ENCODE measurements around the gene SUSD1. TPM values are rescaled to one million over a fixed set of nuclear protein-coding genes. Genes with fewer than 3 reads are reported as not detected.

The SUSD1 gene
- total RNA-seq, 3 donors from 2014 or later = 6.4 to 17.3 (median 13.1) TPM

DNA sequence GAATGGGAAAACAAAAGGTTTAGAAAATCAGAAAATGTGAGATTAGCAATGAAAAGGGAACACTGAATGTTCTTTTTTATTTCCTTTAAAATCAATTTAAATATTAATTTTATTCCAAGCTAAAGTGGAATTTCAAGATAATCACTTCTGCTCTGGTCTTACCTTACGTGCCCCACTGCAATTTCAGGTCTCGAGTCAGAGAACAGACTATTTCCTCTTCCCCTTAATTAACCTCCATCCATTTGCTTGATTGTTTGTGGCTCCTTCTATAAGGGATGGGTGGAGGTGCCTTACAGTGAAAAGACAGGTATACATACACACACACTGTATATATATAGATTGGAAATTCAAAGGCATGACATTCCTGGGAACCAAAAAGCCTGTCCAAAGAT, 137.1 kb downstream of the SUSD1 start:
- TF ChIP-seq POLR2A (IDR thresholded peaks at IDR 0.05) = no peak
- TF ChIP-seq, protein P1, sequence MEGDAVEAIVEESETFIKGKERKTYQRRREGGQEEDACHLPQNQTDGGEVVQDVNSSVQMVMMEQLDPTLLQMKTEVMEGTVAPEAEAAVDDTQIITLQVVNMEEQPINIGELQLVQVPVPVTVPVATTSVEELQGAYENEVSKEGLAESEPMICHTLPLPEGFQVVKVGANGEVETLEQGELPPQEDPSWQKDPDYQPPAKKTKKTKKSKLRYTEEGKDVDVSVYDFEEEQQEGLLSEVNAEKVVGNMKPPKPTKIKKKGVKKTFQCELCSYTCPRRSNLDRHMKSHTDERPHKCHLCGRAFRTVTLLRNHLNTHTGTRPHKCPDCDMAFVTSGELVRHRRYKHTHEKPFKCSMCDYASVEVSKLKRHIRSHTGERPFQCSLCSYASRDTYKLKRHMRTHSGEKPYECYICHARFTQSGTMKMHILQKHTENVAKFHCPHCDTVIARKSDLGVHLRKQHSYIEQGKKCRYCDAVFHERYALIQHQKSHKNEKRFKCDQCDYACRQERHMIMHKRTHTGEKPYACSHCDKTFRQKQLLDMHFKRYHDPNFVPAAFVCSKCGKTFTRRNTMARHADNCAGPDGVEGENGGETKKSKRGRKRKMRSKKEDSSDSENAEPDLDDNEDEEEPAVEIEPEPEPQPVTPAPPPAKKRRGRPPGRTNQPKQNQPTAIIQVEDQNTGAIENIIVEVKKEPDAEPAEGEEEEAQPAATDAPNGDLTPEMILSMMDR (IDR thresholded peaks at IDR 0.05) = no peak
- TF ChIP-seq POLR2AphosphoS5 (IDR thresholded peaks at IDR 0.05) = no peak
- Histone ChIP-seq H3K4me1 (no peaks in the 10 kb centered on the region), H3K4me3 (no peak overlapping the region), H3K27ac (no peak overlapping the region), H3K9me3 (no peaks in the 10 kb centered on the region), H3K27me3 (no peaks in the 10 kb centered on the region), H3K36me3 (no peaks in the 10 kb centered on the region)
- intact Hi-C loops (cut with DNase I; ENCODE audit: low total_unique reads) = loop anchor here (5.0 kb wide), 1 partner anchor 376 kb away; the partner anchor contains the start of gene GNG10
- DNase-seq (ENCODE audit: low spot score in 2 of 2) = no peak

DNA sequence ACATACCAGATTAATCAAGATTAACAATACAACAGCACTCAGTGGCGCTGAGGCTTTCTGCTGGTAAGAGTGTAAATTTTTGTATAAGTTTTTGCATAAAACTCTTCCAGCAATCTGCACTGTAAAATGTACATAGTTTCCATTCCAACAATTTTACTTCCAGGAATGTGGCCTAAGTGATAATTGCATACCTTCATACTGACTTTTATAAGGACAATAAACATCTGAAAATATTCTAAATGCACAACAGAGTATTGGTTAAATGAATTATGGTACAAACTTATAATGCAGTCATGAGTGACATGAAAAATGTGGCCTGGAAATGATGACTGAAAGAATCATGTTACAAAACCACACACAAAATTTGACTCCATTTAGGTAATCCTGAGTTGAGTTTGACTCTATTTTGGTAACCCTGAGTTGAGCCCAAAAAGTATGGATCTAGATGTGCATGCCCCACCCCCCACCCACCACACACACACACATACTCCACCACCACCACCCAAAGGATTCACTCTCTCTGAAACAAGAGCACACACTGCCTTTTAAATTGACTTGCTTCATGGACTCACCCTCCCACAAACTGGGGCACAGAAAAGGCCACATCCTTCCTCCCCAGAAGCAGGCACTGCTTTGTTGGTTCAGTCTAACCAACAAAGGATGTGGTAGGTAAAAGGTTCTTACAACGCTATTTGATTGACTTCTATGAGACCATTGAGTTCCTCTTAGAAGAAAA, 137.6 kb downstream of the SUSD1 start:
- TF ChIP-seq POLR2AphosphoS5 (IDR thresholded peaks at IDR 0.05) = no peak
- TF ChIP-seq POLR2A (IDR thresholded peaks at IDR 0.05) = no peak
- TF ChIP-seq, protein P1 (IDR thresholded peaks at IDR 0.05) = no peak
- Histone ChIP-seq H3K27me3 (no peaks in the 10 kb centered on the region), H3K4me1 (no peaks in the 10 kb centered on the region), H3K36me3 (no peaks in the 10 kb centered on the region), H3K27ac (no peak overlapping the region), H3K4me3 (no peak overlapping the region), H3K9me3 (no peaks in the 10 kb centered on the region)
- no peak for DNase-seq (ENCODE audit: low spot score in 2 of 2)
- intact Hi-C loops (cut with DNase I; ENCODE audit: low total_unique reads) = loop anchor here (5.0 kb wide), 1 partner anchor 375 kb away; the partner anchor contains the start of gene GNG10

DNA sequence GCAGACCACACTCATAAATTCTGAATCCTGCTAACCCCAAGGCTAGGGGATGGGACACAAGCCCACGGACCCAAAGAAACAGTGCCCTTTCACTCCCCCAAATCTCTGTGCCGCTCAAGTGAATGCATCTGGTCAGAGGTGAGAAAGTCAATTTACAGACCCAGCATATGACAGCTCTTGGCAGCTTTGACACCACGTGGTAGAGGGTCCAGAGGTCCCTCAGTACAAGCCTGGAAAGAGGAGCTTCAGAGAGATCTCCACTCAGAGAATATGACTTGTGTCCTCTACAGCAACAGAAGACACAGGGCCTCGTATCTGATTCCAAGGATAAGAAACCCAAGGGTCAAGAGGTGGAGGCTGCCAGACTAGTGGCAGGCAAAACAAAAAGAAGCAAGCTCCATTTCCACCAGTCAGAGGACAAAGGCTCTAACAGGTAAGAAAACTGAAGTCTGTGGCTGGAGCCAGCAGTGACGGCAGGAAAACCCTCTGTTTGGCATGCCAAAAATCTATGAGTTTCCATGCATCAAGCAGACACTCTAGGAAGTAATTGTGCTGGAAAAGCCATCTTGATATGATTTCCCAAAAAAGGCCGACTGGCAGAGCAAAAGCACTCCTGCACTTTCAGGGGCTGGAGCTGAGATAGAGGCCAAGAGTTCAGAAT, 139.8 kb downstream of the SUSD1 start:
- H3K27ac ChIP-seq = no peak overlapping the region
- intact Hi-C loops (cut with DNase I; ENCODE audit: low total_unique reads) = loop anchor here (5.0 kb wide), 1 partner anchor 373 kb away; the partner anchor contains the start of gene GNG10
- no peaks in the 10 kb centered on the region for H3K9me3 ChIP-seq
- no peaks in the 10 kb centered on the region for H3K4me1 ChIP-seq
- no peaks in the 10 kb centered on the region for H3K27me3 ChIP-seq
- TF ChIP-seq POLR2AphosphoS5 (IDR thresholded peaks at IDR 0.05) = no peak
- TF ChIP-seq, protein P1 (IDR thresholded peaks at IDR 0.05) = no peak
- no peak for TF ChIP-seq POLR2A (IDR thresholded peaks at IDR 0.05)
- H3K4me3 ChIP-seq = no peak overlapping the region
- H3K36me3 ChIP-seq = no peaks in the 10 kb centered on the region
- no peak for DNase-seq (ENCODE audit: low spot score in 2 of 2)

DNA sequence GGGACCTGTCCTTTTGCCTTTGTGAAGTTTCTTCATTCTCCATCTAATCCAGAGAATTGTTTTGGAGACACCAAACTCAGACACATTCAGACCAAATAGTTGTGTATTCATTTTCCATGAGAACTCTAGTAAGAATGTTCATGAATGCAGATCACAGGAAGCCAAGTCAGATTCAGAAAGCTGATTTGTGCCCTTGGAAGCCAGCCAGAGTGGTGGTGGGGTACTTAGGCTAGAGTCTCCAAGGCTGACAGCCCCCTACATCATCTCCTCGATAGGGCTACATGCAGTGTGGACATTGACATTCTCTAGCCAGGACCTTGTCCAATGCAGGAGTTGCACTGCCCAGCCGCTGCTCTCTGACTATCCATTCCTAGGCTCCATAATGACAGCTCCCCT, 140.9 kb downstream of the SUSD1 start:
- no peak for DNase-seq (ENCODE audit: low spot score in 2 of 2)
- no peaks in the 10 kb centered on the region for H3K9me3 ChIP-seq
- H3K36me3 ChIP-seq = no peaks in the 10 kb centered on the region
- TF ChIP-seq, protein P1 (IDR thresholded peaks at IDR 0.05) = no peak
- TF ChIP-seq POLR2AphosphoS5 (IDR thresholded peaks at IDR 0.05) (no peak), POLR2A (IDR thresholded peaks at IDR 0.05) (no peak)
- no peaks in the 10 kb centered on the region for H3K27me3 ChIP-seq
- no peak overlapping the region for H3K4me3 ChIP-seq
- intact Hi-C loops (cut with DNase I; ENCODE audit: low total_unique reads) = no loop called here
- no peaks in the 10 kb centered on the region for H3K4me1 ChIP-seq
- no peak overlapping the region for H3K27ac ChIP-seq
